B cell (primary cell): Measurements from ENCODE around the gene RNASE4. TPM values are rescaled to one million over a fixed set of nuclear protein-coding genes. Genes with fewer than 3 reads are reported as not detected.

Experiments used
- ATAC-seq: fragments of 200-7000 bp; cut with Tn5 transposase; one replicate; pipeline ENCODE4 v1.10.0; 2021; ENCODE audit warnings: low read depth, mild to moderate bottlenecking, moderate number of reproducible peaks, moderate library complexity
- CTCF ChIA-PET: fragments of 350-600 bp; sonication (Branson Sonifier 250); formaldehyde crosslinking; loops from one replicate; lab custom pipeline; 2021; ENCODE audit warnings: antibody characterized with exemption, inconsistent platforms; lab: Charles Lee
- POLR2A ChIA-PET: fragments of 350-600 bp; sonication (Branson Sonifier 250); formaldehyde crosslinking; loops from one replicate; lab custom pipeline; 2021; ENCODE audit warnings: antibody characterized with exemption; lab: Charles Lee
- DNase-seq: peaks from one replicate; pipeline ENCODE4 v3.0.0; 2013
- H2AFZ ChIP-seq: 2 replicates; pipeline ENCODE4 v1.6.1; 2012; ENCODE audit warnings: mild to moderate bottlenecking, low read depth, low read length; ENCODE audit not compliant: insufficient read depth, poor library complexity, severe bottlenecking
- H3K27ac ChIP-seq, 2 donors: 1 replicate in 1 of 2; 2 replicates in 1 of 2; pipeline ENCODE4 v1.5.1; 2012 to 2013; ENCODE audit warnings: low read length in 2 of 2, mild to moderate bottlenecking in 2 of 2, moderate library complexity in 1 of 2
- H3K27me3 ChIP-seq, 4 experiments: fragments of 200-600 bp in 1 of 4; sonication (generic) in 1 of 4; replicated peaks in 1 of 4; 1 replicate in 2 of 4; 2 replicates in 2 of 4; pipeline versions ENCODE4 v1.6.1 to v1.7.0; 2013 to 2016; ENCODE audit warnings: low read length in 3 of 4, mild to moderate bottlenecking in 2 of 4, mixed read lengths in 1 of 4, moderate library complexity in 1 of 4; ENCODE audit not compliant: insufficient read depth in 4 of 4, control insufficient read depth in 3 of 4; ENCODE audit errors: control extremely low read depth in 1 of 4
- H3K36me3 ChIP-seq, 2 experiments: replicated peaks in 1 of 2; 1 replicate in 1 of 2; 2 replicates in 1 of 2; pipeline versions ENCODE4 v1.6.1 to v1.7.1; 2013; ENCODE audit warnings: low read length in 1 of 2; ENCODE audit not compliant: insufficient read depth in 2 of 2, control insufficient read depth in 1 of 2; ENCODE audit errors: control extremely low read depth in 1 of 2, extremely low read depth in 1 of 2
- H3K4me1 ChIP-seq, 2 donors: fragments of 200-600 bp in 1 of 2; sonication (generic) in 1 of 2; 1 replicate in 1 of 2; 2 replicates in 1 of 2; pipeline versions ENCODE4 v1.5.1 to v1.6.1; 2013 to 2017; ENCODE audit warnings: low read length in 2 of 2; ENCODE audit not compliant: control insufficient read depth in 2 of 2, insufficient read depth in 2 of 2
- H3K4me2 ChIP-seq: replicated peaks from 2 replicates; pipeline ENCODE3; 2012; ENCODE audit warnings: mild to moderate bottlenecking, low read depth, low read length; ENCODE audit not compliant: poor library complexity, severe bottlenecking
- H3K4me3 ChIP-seq, 5 experiments: fragments of 200-600 bp in 1 of 5; sonication (generic) in 1 of 5; 1 replicate in 3 of 5; 2 replicates in 2 of 5; pipeline versions ENCODE4 v1.5.1 to v1.7.0; 2011 to 2016; ENCODE audit warnings: low read length in 4 of 5, mild to moderate bottlenecking in 4 of 5, low read depth in 2 of 5, control low read depth in 1 of 5, moderate library complexity in 1 of 5; ENCODE audit not compliant: insufficient read depth in 1 of 5; ENCODE audit errors: control extremely low read depth in 1 of 5, extremely low read depth in 1 of 5
- H3K79me2 ChIP-seq: fragments of 200-600 bp; sonication (generic); one replicate; pipeline ENCODE4 v1.6.0; 2016; ENCODE audit warnings: low read length; ENCODE audit not compliant: control insufficient read depth, insufficient read depth
- H3K9ac ChIP-seq: fragments of 200-600 bp; sonication (generic); 2 replicates; pipeline ENCODE4 v1.6.1; 2017; ENCODE audit warnings: mild to moderate bottlenecking, low read length, moderate library complexity
- H3K9me3 ChIP-seq, 3 donors: one replicate each; pipeline versions ENCODE4 v1.6.1 to v1.7.1; 2013; ENCODE audit warnings: low read length in 2 of 3; ENCODE audit not compliant: control insufficient read depth in 2 of 3, insufficient read depth in 1 of 3; ENCODE audit errors: control extremely low read depth in 1 of 3
- H4K20me1 ChIP-seq: 2 replicates; pipeline ENCODE4 v1.6.0; 2012; ENCODE audit warnings: mild to moderate bottlenecking, low read length; ENCODE audit not compliant: insufficient read depth, control insufficient read depth, poor library complexity, severe bottlenecking
- H3K27ac Mint-ChIP-seq: one replicate; pipeline ENCODE4 v1.8.0; 2021; ENCODE audit warnings: mixed read lengths
- H3K27me3 Mint-ChIP-seq: one replicate; pipeline ENCODE4 v1.8.0; 2021; ENCODE audit warnings: mixed read lengths
- H3K4me1 Mint-ChIP-seq: one replicate; pipeline ENCODE4 v1.8.0; 2021; ENCODE audit warnings: mixed read lengths
- H3K4me3 Mint-ChIP-seq: one replicate; pipeline ENCODE4 v1.8.0; 2021; ENCODE audit warnings: mixed read lengths
- H3K9me3 Mint-ChIP-seq: one replicate; pipeline ENCODE4 v1.8.0; 2022; ENCODE audit warnings: mixed read lengths; ENCODE audit not compliant: insufficient read depth
- EZH2 ChIP-seq: IDR thresholded peaks from 2 replicates; pipeline ENCODE4 v1.6.1; 2012; ENCODE audit warnings: borderline replicate concordance, low read depth, mild to moderate bottlenecking, moderate library complexity, low read length; ENCODE audit not compliant: insufficient read depth, poor library complexity, severe bottlenecking
- WGBS: methylation state at CpG from one replicate; pipeline ENCODE4 v1.1.5; 2013; ENCODE audit warnings: missing lambda C conversion rate; ENCODE audit not compliant: insufficient coverage; 5-methylcytosine and 5-hydroxymethylcytosine counted together
- intact Hi-C: fragments of 100-400 bp; cut with micrococcal nuclease; formaldehyde crosslinking; loops from one replicate; pipeline ENCODE4 v1.10.0; 2022
- polyA plus RNA-seq: library from polyadenylated mRNA; depleted of rRNA; stranded (reverse); fragments of >200 nt; gene quantifications from 2 replicates; pipeline ENCODE4 v1.2.3, GENCODE V29; 2012
- total RNA-seq, 2 donors: library from RNA; stranded (reverse); fragments of 120-200 nt in 1 of 2; gene quantifications; 1 replicate in 1 of 2; 2 replicates in 1 of 2; pipeline versions ENCODE4 v1.2.3 to v1.2.4, GENCODE V29; 2013 to 2022
- TF ChIP-seq, protein P1 (sequence below): fragments of 200-600 bp; IDR thresholded peaks from one replicate; pipeline ENCODE4 v1.8.0; 2022; ENCODE audit warnings: antibody characterized with exemption, mild to moderate bottlenecking

RNASE4 gene
- total and polyA plus RNA-seq, 2 donors (not counting 1 experiment from before 2014, with no cell fraction given): 1.8 TPM

- Mint-ChIP-seq H3K4me3 (peak overlapping the region; percentile 68), H3K27ac (peak overlapping the region; percentile 5), H3K9me3 (no peaks in the 10 kb centered on the region), H3K4me1 (peaks cover 27% of the 10 kb centered on the region), H3K27me3 (peaks cover 69% of the 10 kb centered on the region)
- Histone ChIP-seq H3K27ac (no peak overlapping the region), H3K9ac (peak overlapping the region; percentile 24), H2AFZ (peak overlapping the region; percentile 43), H3K9me3 (peaks cover 0 to 6% (median 0%) of the 10 kb centered on the region in 3 donors), H3K4me3 (peak overlapping the region in 2 of 5 experiments; percentile 32 to 45), H3K27me3 (peaks cover 0 to 56% (median 44%) of the 10 kb centered on the region in 4 experiments), H3K4me1 (peaks cover 26 to 28% of the 10 kb centered on the region in 2 donors), H4K20me1 (no peaks in the 10 kb centered on the region), H3K4me2 (peak overlapping the region; percentile 50), H3K36me3 (no peaks in the 10 kb centered on the region), H3K79me2 (no peaks in the 10 kb centered on the region)
- DNase-seq (peak; percentile 57), ATAC-seq (peak; percentile 21)
- ChIA-PET CTCF (interaction anchor here (0.9 to 1.4 kb wide), 8 partner anchors 22 to 319 kb away, joined by 3 to 6 read pairs (median 4); no protein-coding TSS in a partner anchor), POLR2A (interaction anchor here (0.7 kb wide), 1 partner anchor 27 kb away, joined by 5 read pairs; no protein-coding TSS in a partner anchor)
- WGBS: 7% methylated on average over 22 of the region's 39 CpGs
- TF ChIP-seq, protein P1, sequence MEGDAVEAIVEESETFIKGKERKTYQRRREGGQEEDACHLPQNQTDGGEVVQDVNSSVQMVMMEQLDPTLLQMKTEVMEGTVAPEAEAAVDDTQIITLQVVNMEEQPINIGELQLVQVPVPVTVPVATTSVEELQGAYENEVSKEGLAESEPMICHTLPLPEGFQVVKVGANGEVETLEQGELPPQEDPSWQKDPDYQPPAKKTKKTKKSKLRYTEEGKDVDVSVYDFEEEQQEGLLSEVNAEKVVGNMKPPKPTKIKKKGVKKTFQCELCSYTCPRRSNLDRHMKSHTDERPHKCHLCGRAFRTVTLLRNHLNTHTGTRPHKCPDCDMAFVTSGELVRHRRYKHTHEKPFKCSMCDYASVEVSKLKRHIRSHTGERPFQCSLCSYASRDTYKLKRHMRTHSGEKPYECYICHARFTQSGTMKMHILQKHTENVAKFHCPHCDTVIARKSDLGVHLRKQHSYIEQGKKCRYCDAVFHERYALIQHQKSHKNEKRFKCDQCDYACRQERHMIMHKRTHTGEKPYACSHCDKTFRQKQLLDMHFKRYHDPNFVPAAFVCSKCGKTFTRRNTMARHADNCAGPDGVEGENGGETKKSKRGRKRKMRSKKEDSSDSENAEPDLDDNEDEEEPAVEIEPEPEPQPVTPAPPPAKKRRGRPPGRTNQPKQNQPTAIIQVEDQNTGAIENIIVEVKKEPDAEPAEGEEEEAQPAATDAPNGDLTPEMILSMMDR: no peak
- TF ChIP-seq EZH2: no peak
- intact Hi-C loops: loop anchor here (2.0 to 5.0 kb wide), 2 partner anchors 20 to 219 kb away; no protein-coding TSS in a partner anchor
These were observed 31.1 kb upstream of the RNASE4 start for GRCh38 chr14:20652996-20653975.
